OCI-LY3 (cell line): ENCODE data around the gene BARX2.

Source experiments
- CTCF ChIP-seq: fragments of 200-600, 300-600 bp; sonication (generic); IDR thresholded peaks from 2 replicates; pipeline ENCODE4 v1.5.1; 2014; ENCODE audit warnings: antibody characterized with exemption, low read length, low read depth
- EZH2phosphoT487 ChIP-seq: fragments of 200-600 bp; shearing (Covaris generic); IDR thresholded peaks from 2 replicates; pipeline ENCODE4 v1.6.1; 2018; ENCODE audit warnings: antibody characterized with exemption, mixed run types, low read depth

- no peak for TF ChIP-seq CTCF
- TF ChIP-seq EZH2phosphoT487 = no peak
These were observed 82.6 kb downstream of the BARX2 start for GRCh38 chr11:129458278-129458677.
